GM18951 (cell line): Measurements from ENCODE around the gene FEM1B.
"Not testable (repeated sequence)": the region's sequence is repeated elsewhere in the genome, so short reads cannot be mapped to it uniquely, and the experiment has no call there.

Source experiments
- POLR2A ChIP-seq: IDR thresholded peaks from 4 replicates; pipeline ENCODE4 v1.6.1; 2011; ENCODE audit warnings: mild to moderate bottlenecking; ENCODE audit not compliant: insufficient read length, insufficient read depth; ENCODE audit errors: extremely low read depth
- in situ Hi-C: fragments of 300-500 bp; cut with MboI; formaldehyde crosslinking; loops from one replicate; pipeline ENCODE4 v1.12.0; 2022; ENCODE audit warnings: low sequenced_read_pairs, mixed read lengths, inconsistent platforms; ENCODE audit not compliant: unreplicated experiment

The FEM1B gene

DNA sequence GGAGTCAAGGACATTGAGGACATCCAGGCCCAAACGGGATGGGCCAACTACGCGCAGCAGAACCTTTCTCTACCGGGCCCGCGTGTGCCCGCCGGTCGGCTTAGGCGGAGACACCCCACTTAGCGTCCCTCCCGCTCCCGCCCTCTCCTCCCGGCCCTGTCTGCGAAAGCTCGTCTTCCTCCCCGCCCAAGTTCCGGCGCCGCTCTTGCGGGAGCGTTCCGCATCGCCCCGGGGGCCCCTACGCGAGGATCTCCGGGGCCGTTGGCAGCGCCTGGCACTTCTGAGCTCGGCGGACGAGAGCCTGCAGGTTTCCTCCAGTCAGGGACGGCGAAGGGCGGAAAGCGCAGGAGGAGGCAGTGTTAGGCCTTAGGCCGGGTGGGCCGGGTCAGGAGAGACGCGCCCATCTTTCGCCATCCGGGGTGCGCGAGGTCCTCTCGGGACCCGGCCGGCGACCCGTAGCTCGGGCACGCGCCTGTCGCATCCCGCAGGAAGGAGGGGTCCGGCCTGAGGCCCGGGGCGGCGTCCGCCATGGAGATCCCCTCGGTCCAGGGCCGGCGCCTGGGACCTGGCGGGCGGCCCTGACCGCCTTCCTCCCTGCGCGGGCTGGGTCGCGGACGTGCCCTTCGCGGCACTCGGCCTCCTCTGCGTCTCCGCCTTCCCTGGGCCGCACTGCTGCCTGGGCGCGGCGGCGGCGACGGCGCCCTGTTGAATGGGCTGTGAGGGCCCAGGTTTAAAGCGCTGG, at the start of gene FEM1B:
Gene FEM1B, plus strand, starts transcription at position 143 of the 742 bp plus-strand sequence. CDS start 673 bp downstream, outside the sequence.
- in situ Hi-C loops = no loop called here
- peak; percentile 88 for TF ChIP-seq POLR2A

- TF ChIP-seq POLR2A = peak; percentile 18
- in situ Hi-C loops = no loop called here
Measured at GRCh38 chr15:68228143-68228970, 49.2 kb upstream of the FEM1B start.

DNA sequence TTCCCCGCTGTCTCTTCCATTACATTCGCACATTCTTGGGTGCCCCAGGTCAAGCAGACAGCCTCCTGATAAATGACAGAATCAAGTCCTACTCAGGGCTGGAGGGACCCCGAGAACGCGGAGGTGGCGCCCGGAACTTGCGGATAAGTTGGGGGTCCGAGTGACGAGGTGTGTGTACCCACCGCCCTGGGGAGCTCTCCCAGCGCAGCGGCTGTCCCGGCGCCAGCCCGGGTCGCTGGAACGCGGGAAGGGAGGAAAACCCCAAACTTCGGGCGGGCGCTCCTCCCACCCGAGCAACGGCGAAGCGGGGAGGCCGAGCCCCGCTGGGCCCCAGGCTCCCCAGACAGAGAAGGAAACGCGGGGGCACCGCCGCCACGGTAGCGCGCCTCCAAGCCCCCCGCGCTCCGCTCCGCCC, 48.6 kb upstream of the FEM1B start:
- in situ Hi-C loops = no loop called here
- no peak for TF ChIP-seq POLR2A

DNA sequence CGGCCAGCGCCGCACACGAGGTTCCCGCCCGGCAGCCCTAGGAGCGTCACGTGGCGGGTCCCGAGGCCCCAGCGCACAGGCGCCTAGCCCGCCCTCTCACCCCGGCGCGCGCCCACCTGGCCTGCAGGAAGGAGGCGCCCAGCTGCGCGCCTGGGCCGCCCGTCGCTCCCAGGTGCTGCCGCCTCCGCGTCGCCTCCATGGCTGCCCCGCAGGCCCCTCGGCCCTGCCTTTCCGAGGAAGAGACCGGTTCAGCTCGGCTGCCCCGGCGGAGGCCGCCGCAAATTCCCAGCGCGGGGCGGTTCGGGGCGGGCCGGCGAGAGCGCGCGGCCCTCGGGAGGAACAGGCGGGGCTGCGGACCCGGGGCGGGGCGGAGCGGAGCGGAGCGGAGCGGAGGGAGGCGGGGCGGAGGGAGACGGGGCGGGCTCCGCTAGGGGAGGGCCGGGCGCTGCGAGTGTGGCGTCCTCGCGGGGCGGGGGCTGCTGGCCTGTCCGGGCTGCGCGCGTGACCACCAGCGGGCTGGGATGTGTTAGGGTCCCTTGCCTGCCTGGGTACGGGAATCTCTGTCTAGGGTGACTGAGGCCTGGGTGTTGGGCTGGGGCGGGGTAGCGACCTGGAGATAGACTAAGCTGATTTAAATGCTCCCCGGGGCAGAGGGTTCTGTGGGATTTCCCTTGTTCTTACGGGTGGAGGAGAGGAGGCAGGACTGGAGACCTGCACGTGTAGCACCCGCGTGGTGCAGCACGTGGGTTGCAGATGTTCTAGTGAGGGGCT, 48.0 kb upstream of the FEM1B start, which contains the start of gene CLN6:
Gene CLN6, minus strand, starts transcription at position 343 of the 771 bp plus-strand sequence. Its CDS starts 144 bp downstream, at position 199.
- peak; percentile 84 for TF ChIP-seq POLR2A
- in situ Hi-C loops = no loop called here

GRCh38 chr15:68230157-68231100, 47.1 kb upstream of the FEM1B start:
- in situ Hi-C loops = no loop called here
- no peak for TF ChIP-seq POLR2A

GRCh38 chr15:68231102-68231818, 46.3 kb upstream of the FEM1B start:
- in situ Hi-C loops = no loop called here
- no peak for TF ChIP-seq POLR2A

- TF ChIP-seq POLR2A = no peak
- in situ Hi-C loops = no loop called here
Measured at GRCh38 chr15:68232449-68232848, 45.1 kb upstream of the FEM1B start.

GRCh38 chr15:68232937-68233336, 44.6 kb upstream of the FEM1B start:
- no peak for TF ChIP-seq POLR2A
- in situ Hi-C loops = no loop called here

- in situ Hi-C loops = no loop called here
- TF ChIP-seq POLR2A = no peak
Measured at GRCh38 chr15:68234060-68234459, 43.5 kb upstream of the FEM1B start.

DNA sequence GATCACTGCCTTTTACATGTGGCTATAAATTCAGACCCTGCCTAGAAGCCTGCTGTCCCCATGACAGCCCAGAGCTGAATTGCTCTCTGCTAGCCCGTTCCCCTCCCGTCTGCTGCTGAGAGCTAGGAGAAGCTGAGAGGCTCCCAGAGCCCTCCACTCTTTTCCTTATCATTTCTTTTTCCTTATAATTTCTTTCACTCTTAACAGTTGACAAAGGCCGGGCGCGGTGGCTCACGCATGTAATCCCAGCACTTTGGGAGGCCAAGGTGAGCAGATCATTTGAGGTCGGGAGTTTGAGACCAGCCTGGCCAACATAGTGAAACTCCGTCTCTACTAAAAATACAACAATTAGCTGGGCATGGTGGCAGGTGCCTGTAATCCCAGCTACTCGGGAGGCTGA, 43.0 kb upstream of the FEM1B start:
- in situ Hi-C loops = not testable (repeated sequence)

DNA sequence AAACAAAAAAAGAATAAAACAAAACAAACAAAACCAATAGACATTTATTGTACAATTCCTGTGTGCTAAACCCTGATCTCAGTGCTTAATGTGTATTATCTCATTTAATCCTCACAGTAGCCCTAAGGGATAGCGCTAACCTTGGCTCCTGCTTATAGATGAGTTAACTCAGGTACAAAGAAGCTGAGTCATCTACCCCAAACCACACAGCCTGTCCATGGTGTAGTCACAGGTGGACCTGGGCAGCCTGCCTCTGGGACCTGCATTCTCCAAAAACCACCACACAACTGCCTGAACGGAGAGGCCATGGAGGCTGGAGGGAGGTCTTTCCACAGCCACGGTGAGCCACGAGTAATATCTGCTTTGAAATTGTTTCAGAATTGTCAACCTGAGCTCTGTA, 42.5 kb upstream of the FEM1B start:
- TF ChIP-seq POLR2A = no peak
- in situ Hi-C loops = no loop called here

- in situ Hi-C loops = no loop called here
Measured at GRCh38 chr15:68239025-68239424, 38.5 kb upstream of the FEM1B start.

More at GRCh38 chr15:68239025-68239424, 38.5 kb upstream of the FEM1B start:
- TF ChIP-seq POLR2A = no peak
